ENCODE data around the gene FTO.

Gene FTO

DNA sequence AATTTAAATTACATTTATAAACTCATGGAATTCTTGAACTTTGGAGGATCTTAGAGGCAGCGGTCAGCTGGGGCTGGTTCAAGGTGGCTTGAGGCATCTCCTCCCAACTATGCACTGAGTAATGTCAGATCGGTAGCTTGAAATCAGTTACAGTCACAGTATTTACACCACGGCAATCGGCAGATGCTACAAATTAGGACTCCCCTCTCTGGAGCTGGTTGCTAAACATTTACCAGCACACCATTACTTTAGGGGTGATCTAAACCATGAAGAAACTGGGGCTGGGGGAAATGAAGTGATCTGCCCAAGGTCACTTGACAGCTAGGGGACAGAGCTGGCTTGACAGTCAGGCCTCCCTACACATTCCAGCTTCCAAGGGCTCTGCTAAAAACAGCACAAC lies 445.0 kb downstream of the FTO start:
- no peak overlapping the region for H3K4me3 ChIP-seq (ENCODE audit: low read depth, low read length)
- no peak for DNase-seq (ENCODE audit: low read depth)

DNA sequence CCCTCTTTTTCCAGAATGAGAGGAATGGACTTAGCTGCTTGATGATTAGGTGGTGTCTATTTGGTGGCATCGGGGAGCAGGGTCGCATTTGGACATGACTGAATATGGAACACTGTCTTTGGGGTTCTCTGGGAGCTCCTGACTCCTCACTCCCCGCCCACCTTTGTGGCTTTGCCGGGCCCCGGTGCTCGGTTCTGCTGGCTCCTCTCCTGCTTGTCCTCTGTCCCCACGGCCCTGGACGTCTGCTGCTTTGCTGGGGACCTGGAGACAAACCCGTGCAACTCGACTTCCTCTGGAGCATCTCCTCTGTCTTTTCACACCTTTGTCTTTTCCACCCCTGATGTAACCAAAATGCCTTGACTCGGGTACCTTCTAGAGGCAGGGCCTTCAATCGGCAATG lies 446.9 kb downstream of the FTO start:
- DNase-seq (ENCODE audit: low read depth) = no peak
- H3K4me3 ChIP-seq (ENCODE audit: low read depth, low read length) = no peak overlapping the region

DNA sequence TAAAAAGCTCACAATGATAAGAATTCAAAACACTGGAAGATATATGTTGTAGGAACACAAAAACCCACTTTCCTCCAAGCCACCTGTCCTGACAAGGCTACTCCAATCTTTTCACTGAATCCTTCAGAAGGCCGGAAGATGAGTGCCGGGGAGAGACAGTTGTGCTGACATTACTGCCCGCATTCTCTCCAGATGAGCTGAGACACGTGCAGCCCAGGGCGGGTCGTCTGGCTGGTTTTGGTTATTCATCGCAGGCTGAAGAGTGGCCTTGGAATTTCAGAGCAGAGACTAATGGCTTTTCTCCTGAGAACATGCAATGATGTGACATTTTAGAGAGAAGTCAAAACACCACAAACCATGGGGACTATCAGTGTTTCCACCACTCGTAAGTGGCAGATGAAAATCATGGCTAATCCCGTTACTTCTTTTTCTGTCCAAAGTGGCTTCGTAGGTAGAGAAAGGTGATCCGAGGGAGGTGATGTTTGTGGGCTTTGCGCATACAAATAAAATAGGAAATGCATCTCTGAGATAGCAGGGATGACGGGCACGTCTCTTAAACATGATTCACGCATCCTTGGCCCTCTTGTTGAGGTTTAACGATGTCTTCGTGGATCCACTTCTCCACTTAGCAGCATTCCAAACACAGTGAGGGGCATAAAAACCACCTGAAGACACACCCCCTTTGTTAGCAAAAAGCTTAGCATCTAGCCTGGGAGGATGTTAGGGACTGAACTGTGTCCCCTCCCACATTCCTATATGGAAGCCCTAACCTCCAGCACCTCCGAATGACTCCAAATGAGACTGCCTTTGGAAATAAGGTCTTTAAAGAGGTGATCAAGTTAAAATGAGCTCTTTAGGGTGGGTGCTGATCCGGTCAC lies 448.6 kb downstream of the FTO start:
- no peak for DNase-seq (ENCODE audit: low read depth)

DNA sequence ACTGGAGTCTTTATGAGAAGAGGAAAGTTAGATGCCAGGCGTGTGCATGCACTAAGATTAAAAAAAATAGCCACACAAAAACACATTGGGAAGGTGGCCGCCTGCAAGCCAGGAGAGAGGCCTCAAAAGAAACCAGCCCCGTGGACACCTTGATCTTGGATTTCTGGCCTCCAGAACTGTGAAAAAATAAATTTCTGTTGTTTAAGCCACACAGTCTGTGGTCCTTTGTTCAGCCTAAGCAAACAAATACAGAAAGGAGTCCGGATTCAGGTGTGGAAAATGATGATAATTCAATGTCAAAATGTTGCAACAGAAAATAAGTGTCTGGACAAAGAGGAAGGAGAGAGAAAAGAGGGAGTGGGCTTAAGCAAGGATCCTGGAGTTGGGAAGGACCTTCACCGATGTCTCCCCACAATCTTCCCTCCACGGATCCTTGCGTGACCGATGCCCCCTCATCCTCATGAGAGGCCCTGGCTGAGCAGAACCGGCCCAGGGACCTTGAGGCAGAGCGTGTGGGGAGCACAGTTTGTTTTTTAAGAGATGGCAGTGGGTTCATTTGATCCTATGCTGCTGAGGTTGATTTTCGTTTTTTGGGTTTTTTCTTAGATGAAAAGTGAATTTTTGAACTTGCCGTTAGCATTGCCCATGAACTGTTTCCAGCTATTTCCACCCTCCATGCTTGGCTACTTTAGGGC lies 449.4 kb downstream of the FTO start:
- no peak for DNase-seq (ENCODE audit: low read depth)
- H3K4me3 ChIP-seq (ENCODE audit: low read depth, low read length) = no peak overlapping the region

More for the DNA sequence above, 448.6 kb downstream of the FTO start:
- no peak overlapping the region for H3K4me3 ChIP-seq (ENCODE audit: low read depth, low read length)

- no peak overlapping the region for H3K4me3 ChIP-seq (ENCODE audit: low read depth, low read length)
- DNase-seq (ENCODE audit: low read depth) = no peak
Measured at GRCh38 chr16:54156349-54156748, 452.4 kb downstream of the FTO start.

- no peak overlapping the region for H3K4me3 ChIP-seq (ENCODE audit: low read depth, low read length)
- no peak for DNase-seq (ENCODE audit: low read depth)
Measured at GRCh38 chr16:54158986-54159385, 455.0 kb downstream of the FTO start.

GRCh38 chr16:54159490-54160080 lies 455.6 kb downstream of the FTO start:
- H3K4me3 ChIP-seq (ENCODE audit: low read depth, low read length) = no peak overlapping the region

GRCh38 chr16:54160252-54160860 lies 456.4 kb downstream of the FTO start:
- no peak for DNase-seq (ENCODE audit: low read depth)
- no peak overlapping the region for H3K4me3 ChIP-seq (ENCODE audit: low read depth, low read length)

More at GRCh38 chr16:54159490-54160080, 455.6 kb downstream of the FTO start:
- no peak for DNase-seq (ENCODE audit: low read depth)

- no peak for DNase-seq (ENCODE audit: low read depth)
- H3K4me3 ChIP-seq (ENCODE audit: low read depth, low read length) = no peak overlapping the region
Measured at GRCh38 chr16:54160939-54161897, 457.3 kb downstream of the FTO start.

DNA sequence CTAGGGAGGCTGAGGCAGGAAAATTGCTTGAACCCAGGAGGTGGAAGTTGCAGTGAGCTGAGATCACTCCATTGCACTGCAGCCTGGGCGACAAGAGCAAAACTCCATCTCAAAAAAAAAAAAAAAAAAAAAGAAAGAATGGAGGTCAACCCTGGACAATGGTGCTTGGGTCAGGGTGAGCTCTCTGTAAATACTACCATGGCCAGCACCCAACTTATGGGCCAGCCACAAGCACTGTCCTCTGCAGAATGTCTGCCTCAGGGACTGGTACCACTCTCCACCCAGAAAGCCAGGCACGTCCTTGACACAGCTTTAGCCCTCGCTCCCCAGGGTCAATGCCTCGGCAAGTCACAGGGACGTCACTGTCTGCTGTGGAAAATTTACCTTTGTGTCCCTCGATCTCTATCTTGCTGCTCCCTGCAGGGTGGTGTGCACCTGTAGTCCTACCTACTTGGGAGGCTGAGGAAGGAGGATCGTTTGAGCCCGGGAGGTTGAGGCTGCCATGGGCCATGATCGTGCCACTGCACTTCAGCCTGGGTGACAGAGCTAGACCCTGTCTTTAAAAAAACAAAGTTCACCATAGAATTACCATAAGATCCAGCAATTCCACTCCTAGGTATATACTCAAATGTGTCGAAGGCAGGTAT lies 459.4 kb downstream of the FTO start:
- no peak overlapping the region for H3K4me3 ChIP-seq (ENCODE audit: low read depth, low read length)
- no peak for DNase-seq (ENCODE audit: low read depth)

GRCh38 chr16:54164789-54165173 lies 460.8 kb downstream of the FTO start:
- H3K4me3 ChIP-seq (ENCODE audit: low read depth, low read length) = no peak overlapping the region
- no peak for DNase-seq (ENCODE audit: low read depth)

DNA sequence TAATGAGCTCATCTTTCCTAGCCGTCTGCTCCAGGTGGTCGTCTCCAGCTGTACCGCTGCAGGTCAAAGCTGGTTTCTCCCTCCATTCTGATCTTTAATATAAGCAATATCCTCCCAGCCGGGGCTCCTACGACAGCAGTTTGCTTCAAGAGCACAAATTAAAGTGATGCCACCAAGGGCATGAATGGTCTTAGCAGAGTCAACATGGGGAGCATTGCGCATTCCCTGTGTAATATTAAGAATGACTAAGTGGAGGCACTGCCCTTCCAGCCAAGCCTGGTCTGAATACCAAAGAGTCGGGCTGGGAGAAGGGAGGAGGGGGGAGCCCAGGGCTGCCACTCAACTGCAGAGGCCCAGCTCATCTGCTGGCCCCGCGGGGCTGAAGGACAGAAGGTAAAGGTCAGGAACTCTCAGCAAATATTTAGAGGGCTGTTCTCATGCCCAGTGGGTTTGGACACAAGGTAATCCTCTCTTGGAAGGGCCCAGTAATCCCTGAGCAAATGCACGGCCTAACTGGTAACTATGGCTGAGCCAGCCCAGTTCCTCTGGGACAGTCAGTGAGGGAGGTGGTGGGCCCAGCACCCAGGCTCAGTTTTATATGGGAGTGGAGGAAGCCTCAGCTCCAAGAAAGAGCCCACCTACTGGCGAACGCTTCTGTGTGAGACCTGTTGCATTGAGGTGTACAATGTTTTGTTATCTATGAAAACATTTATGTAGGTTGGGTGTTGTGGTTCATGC lies 461.4 kb downstream of the FTO start:
- no peak for DNase-seq (ENCODE audit: low read depth)
- no peak overlapping the region for H3K4me3 ChIP-seq (ENCODE audit: low read depth, low read length)

- no peak overlapping the region for H3K4me3 ChIP-seq (ENCODE audit: low read depth, low read length)
Measured at GRCh38 chr16:54165912-54166865, 462.2 kb downstream of the FTO start.

DNA sequence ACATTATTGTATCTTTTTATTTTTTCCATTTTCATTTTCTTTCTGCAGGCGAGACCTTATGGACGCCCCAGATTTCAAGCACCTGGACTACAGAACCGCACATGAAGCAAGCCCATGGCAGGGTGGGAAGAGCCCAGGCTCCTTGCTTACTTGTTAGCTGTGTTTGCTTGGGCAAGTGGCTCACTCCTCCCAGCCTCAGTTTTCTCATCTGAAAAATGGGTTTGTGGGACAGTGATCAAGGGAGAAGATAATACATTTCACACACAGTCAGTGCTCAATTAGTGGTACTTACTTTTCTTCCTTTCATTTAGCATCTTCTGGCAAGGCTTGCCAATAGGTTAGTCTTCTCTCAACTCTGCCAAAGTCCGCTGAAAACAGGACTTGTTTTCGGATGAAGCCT lies 465.2 kb downstream of the FTO start:
- DNase-seq (ENCODE audit: low read depth) = no peak
- no peak overlapping the region for H3K4me3 ChIP-seq (ENCODE audit: low read depth, low read length)

More at GRCh38 chr16:54165912-54166865, 462.2 kb downstream of the FTO start:
- no peak for DNase-seq (ENCODE audit: low read depth)

DNA sequence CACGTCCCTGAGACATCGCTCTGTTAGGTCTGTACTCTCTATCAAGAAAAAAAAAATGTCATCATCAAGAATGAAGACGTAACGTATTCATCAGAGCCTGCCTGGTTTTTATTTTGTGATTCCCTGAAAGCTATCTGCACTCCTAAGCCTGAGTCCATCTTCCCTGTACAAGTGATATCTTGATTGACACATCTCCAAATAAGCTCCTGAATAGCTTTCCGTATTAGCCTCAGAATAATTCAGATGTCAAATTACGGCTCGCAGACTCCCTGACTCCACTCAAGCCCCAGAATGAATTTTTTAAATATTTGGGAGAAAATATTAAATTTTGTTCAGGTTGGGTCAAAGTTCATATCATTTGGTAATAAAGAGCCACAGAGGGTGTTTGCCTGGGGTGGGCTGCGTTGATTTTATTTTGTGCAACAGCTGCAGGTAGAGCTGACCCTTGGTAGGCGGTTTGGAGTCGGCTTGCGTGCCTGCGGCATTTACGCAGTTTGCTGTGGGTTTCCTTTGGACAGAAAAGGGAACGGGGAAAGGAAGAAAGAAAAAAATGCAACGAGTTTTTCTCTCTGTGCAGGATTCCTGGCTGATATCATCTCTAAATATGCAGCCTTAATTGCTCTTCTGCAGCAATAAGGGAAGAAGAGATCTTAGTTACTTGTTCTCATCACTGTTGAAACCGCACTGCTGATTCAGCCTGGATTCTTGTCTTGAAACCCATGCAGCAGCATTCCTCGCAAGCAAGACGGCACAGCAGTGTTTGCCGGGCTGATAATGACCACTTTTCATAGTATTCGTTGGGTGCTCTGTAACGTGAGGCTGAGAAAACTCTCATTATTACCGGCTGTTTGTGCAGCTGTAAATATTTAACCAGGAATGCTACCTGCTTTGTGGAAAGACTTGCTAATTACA lies 467.9 kb downstream of the FTO start:
- H3K4me3 ChIP-seq (ENCODE audit: low read depth, low read length) = no peak overlapping the region
- DNase-seq (ENCODE audit: low read depth) = peak; percentile 47

DNA sequence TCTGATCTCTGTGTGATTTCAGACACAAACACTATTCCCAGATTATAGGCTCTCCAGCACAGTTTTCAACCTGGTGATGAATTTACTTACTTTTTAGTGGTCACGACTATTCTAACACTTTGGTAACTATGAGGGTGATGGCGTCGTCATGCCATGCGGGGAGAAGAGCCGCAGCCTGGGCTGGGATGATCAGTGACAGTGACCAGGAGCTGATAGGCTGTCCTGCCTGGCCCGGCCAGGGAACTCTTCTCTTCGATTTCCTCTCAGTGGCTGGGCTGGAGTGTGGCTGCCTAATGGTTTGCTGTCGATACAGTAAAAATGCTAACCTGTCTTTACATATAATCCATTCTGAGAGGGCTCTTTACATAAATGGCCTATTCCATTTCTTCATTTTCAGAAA lies 469.5 kb downstream of the FTO start:
- no peak overlapping the region for H3K4me3 ChIP-seq (ENCODE audit: low read depth, low read length)
- no peak for DNase-seq (ENCODE audit: low read depth)
